NB4 (cell line): ENCODE data around the gene DPT.

ENCODE experiments used
- DNase-seq: peaks from one replicate; pipeline ENCODE4 v3.0.0; 2010; ENCODE audit warnings: low read depth
- H3K4me3 ChIP-seq: one replicate; pipeline ENCODE4 v1.5.1; 2011; ENCODE audit warnings: mild to moderate bottlenecking, low read depth, low read length, moderate library complexity
- MYC ChIP-seq: IDR thresholded peaks from 2 replicates; pipeline ENCODE4 v1.6.1; 2011; ENCODE audit warnings: low read depth, low read length
- POLR2A ChIP-seq: IDR thresholded peaks from 2 replicates; pipeline ENCODE4 v1.6.1; 2011; ENCODE audit warnings: mild to moderate bottlenecking; ENCODE audit not compliant: insufficient read length; ENCODE audit errors: extremely low read depth
- TF ChIP-seq, protein P1 (sequence below): IDR thresholded peaks from one replicate; pipeline ENCODE4 v1.5.1; 2012; ENCODE audit warnings: low read depth, low read length
- TF ChIP-seq, protein P2 (sequence below): IDR thresholded peaks from 2 replicates; pipeline ENCODE4 v1.6.1; 2011; ENCODE audit warnings: low read depth, low read length

Gene DPT

GRCh38 chr1:168742994-168743650 is 14.1 kb upstream of the DPT start:
- no peak for DNase-seq
- H3K4me3 ChIP-seq: no peak overlapping the region
- TF ChIP-seq, protein P1, sequence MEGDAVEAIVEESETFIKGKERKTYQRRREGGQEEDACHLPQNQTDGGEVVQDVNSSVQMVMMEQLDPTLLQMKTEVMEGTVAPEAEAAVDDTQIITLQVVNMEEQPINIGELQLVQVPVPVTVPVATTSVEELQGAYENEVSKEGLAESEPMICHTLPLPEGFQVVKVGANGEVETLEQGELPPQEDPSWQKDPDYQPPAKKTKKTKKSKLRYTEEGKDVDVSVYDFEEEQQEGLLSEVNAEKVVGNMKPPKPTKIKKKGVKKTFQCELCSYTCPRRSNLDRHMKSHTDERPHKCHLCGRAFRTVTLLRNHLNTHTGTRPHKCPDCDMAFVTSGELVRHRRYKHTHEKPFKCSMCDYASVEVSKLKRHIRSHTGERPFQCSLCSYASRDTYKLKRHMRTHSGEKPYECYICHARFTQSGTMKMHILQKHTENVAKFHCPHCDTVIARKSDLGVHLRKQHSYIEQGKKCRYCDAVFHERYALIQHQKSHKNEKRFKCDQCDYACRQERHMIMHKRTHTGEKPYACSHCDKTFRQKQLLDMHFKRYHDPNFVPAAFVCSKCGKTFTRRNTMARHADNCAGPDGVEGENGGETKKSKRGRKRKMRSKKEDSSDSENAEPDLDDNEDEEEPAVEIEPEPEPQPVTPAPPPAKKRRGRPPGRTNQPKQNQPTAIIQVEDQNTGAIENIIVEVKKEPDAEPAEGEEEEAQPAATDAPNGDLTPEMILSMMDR: no peak
- TF ChIP-seq MYC (no peak), POLR2A (no peak)
- TF ChIP-seq, protein P2, sequence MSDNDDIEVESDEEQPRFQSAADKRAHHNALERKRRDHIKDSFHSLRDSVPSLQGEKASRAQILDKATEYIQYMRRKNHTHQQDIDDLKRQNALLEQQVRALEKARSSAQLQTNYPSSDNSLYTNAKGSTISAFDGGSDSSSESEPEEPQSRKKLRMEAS: no peak

- TF ChIP-seq, protein P2: no peak
- TF ChIP-seq, protein P1: no peak
- TF ChIP-seq POLR2A: no peak
- TF ChIP-seq MYC: no peak
- DNase-seq: no peak
- H3K4me3 ChIP-seq: no peak overlapping the region
These were observed 13.4 kb upstream of the DPT start for GRCh38 chr1:168742386-168742785.

GRCh38 chr1:168739908-168740307 is 10.9 kb upstream of the DPT start:
- TF ChIP-seq, protein P2: no peak
- no peak for TF ChIP-seq MYC
- TF ChIP-seq, protein P1: no peak
- TF ChIP-seq POLR2A: no peak
- no peak overlapping the region for H3K4me3 ChIP-seq
- no peak for DNase-seq

DNA sequence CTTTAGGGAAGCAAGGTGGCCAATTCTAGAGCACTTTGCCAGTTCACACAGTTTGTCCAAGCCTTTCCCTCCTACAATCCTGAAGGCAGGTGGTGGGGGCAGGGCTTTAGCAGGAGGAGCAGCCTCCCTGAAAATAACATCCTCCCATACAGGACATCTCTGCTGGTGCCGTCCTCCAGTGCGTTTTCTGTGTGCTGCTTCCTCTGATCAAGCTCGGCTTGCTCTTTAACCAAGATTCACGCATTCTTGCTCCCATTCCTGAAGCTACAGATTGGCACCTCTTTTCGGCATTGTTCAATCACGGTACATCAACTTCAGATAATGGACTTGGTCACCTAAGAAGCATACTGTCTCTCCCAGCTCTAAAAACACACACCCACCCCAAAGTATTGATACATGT is 7.5 kb upstream of the DPT start:
- DNase-seq: no peak
- TF ChIP-seq, protein P2: no peak
- TF ChIP-seq POLR2A: no peak
- no peak for TF ChIP-seq MYC
- TF ChIP-seq, protein P1: no peak

DNA sequence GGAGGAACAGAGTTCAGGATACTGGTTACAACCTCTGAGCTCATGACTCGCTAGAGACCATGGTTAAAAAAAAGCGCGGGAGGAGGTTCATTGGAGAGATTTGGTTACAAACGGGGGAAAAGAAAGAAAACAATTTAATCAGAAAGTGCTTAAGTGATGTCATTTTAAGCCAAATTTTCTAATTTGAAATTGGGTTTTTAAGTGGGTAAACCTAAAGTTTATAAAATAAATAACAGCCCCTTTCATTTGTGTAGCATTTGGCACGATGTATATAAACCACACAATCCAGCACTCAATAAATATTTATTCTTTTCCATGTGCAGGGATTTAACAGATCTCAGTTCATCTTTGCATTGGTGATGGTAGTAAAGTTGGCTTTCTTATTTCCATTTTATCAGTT is 7.0 kb upstream of the DPT start:
- DNase-seq: no peak
- H3K4me3 ChIP-seq: no peak overlapping the region
- TF ChIP-seq, protein P2: no peak
- TF ChIP-seq, protein P1: no peak
- no peak for TF ChIP-seq MYC
- no peak for TF ChIP-seq POLR2A

More for the DNA sequence above, 7.5 kb upstream of the DPT start:
- no peak overlapping the region for H3K4me3 ChIP-seq

- DNase-seq: no peak
- no peak overlapping the region for H3K4me3 ChIP-seq
- no peak for TF ChIP-seq MYC
- TF ChIP-seq, protein P1: no peak
- no peak for TF ChIP-seq POLR2A
- TF ChIP-seq, protein P2: no peak
These were observed 5.9 kb upstream of the DPT start for GRCh38 chr1:168734946-168735345.
